Erythroblast (primary cell): ENCODE measurements around the gene DOCK4.

Experiments used
- GATA1 ChIP-seq: IDR thresholded peaks from 2 replicates; pipeline ENCODE4 v1.6.1; 2011; ENCODE audit warnings: low read depth, mild to moderate bottlenecking, control low read depth, low read length, moderate library complexity
- POLR2A ChIP-seq: IDR thresholded peaks from 2 replicates; pipeline ENCODE4 v1.6.1; 2011; ENCODE audit warnings: mild to moderate bottlenecking, low read length

DNA sequence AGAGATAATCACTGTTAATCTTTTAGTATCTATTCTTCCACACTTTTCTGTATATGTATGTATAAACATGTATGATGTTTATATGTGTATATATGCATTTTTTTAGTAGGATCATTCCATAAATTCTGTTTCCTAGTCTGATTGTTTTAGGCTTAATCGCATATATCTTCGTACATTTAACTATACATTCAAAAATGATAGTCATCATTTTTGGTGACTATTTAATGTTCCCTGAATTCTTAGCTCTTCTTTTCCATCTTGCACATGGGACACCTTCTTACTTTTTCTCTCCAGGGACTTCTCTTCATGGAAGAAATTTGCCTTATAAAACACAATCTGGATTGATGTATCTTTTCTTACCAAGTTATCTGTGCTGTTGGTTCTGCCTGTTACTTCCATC, 42.4 kb upstream of the DOCK4 start:
- TF ChIP-seq POLR2A, result no peak
- no peak for TF ChIP-seq GATA1
